Gastrocnemius medialis (tissue), 4 donors: ENCODE results near the gene CDK5RAP1. TPM values are rescaled to one million over a fixed set of nuclear protein-coding genes. Genes with fewer than 3 reads are reported as not detected.

ENCODE experiments used
- ATAC-seq, 2 donors: fragments of 150-250 bp; one replicate each; pipeline ENCODE4 v1.9.1; 2016
- DNase-seq, 2 donors: peaks; one replicate each; pipeline ENCODE4 v3.0.0-alpha.2; 2019
- H3K27ac ChIP-seq, 4 donors: fragments of 200-600 bp; sonication (generic); 1 replicate in 1 of 4; 2 replicates in 3 of 4; pipeline ENCODE4 v1.5.1; 2016 to 2018; ENCODE audit warnings: mild to moderate bottlenecking in 2 of 4, moderate library complexity in 1 of 4
- H3K27me3 ChIP-seq, 3 donors: fragments of 200-600 bp; sonication (generic) in 2 of 3; 1 replicate in 1 of 3; 2 replicates in 2 of 3; pipeline versions ENCODE4 v1.5.1 to v1.6.0; 2016 to 2019; ENCODE audit warnings: mild to moderate bottlenecking in 1 of 3, moderate library complexity in 1 of 3
- H3K36me3 ChIP-seq, 2 donors: fragments of 200-600 bp; sonication (generic) in 1 of 2; one replicate each; pipeline ENCODE4 v1.5.1; 2017 to 2018
- H3K4me1 ChIP-seq, 2 donors: fragments of 200-600 bp; sonication (generic) in 1 of 2; one replicate each; pipeline ENCODE4 v1.5.1; 2016 to 2017; ENCODE audit warnings: mild to moderate bottlenecking in 2 of 2
- H3K4me3 ChIP-seq, 4 donors: fragments of 200-600 bp; sonication (generic) in 3 of 4; 1 replicate in 1 of 4; 2 replicates in 3 of 4; pipeline ENCODE4 v1.5.1; 2016 to 2019; ENCODE audit warnings: mild to moderate bottlenecking in 2 of 4
- H3K9me3 ChIP-seq, 3 donors: fragments of 200-600 bp; sonication (generic) in 2 of 3; 1 replicate in 1 of 3; 2 replicates in 2 of 3; pipeline ENCODE4 v1.5.1; 2016 to 2019
- POLR2A ChIP-seq, 2 donors: fragments of 450-650 bp; IDR thresholded peaks; one replicate each; pipeline ENCODE4 v1.6.1; 2017; ENCODE audit warnings: antibody characterized with exemption in 2 of 2, mild to moderate bottlenecking in 2 of 2, moderate library complexity in 2 of 2
- in situ Hi-C, 4 donors: fragments of 200-750 bp; cut with MboI; loops; one replicate each; pipeline versions ENCODE4 v1.15.0 to v1.8.0; 2017; ENCODE audit warnings: low sequenced_read_pairs in 4 of 4
- intact Hi-C: fragments of 100-400 bp; cut with DNase I; formaldehyde crosslinking; loops from one replicate; pipeline ENCODE4 v1.15.1; 2023; ENCODE audit warnings: low total_unique reads
- total RNA-seq, 4 donors: library from RNA; depleted of rRNA; stranded (reverse); fragments of >200 nt; gene quantifications; one replicate each; pipeline versions ENCODE4 v1.1.0 to v1.2.3, GENCODE V29; 2016
- TF ChIP-seq, protein P1 (sequence below), 5 experiments: fragments of 450-650 bp in 3 of 5; fragments of 200-600 bp in 2 of 5; sonication (generic) in 2 of 5; IDR thresholded peaks in 4 of 5; conservative IDR thresholded peaks in 1 of 5; 1 replicate in 4 of 5; 2 replicates in 1 of 5; pipeline ENCODE4 v1.5.1; 2016 to 2019; ENCODE audit warnings: antibody characterized with exemption in 5 of 5, mild to moderate bottlenecking in 3 of 5, moderate library complexity in 3 of 5

The CDK5RAP1 gene
- total RNA-seq, 4 donors from 2014 or later: 23.2 to 27.6 (median 25.8) TPM

DNA sequence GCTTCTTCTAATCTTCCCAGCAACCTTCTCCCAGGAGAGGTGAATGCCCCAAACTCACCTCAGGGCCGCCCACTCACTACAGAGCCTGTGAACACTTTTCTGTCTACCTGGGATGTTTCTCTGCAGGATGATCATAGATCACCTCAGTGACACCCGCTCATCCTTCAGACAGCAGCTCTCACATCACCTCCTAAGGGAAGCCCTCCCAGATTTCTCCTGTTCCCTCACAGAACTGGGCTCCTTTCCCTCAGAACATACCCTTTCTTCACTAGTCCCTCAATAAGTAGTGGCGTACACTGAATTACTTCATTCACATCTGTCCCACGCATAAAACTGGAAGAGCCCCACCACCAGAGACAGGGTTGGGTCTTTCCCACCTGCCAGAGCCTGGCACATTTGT, 57.8 kb downstream of the CDK5RAP1 start:
- H3K9me3 ChIP-seq: no peaks in the 10 kb centered on the region
- intact Hi-C loops: no loop called here
- DNase-seq: no peak

DNA sequence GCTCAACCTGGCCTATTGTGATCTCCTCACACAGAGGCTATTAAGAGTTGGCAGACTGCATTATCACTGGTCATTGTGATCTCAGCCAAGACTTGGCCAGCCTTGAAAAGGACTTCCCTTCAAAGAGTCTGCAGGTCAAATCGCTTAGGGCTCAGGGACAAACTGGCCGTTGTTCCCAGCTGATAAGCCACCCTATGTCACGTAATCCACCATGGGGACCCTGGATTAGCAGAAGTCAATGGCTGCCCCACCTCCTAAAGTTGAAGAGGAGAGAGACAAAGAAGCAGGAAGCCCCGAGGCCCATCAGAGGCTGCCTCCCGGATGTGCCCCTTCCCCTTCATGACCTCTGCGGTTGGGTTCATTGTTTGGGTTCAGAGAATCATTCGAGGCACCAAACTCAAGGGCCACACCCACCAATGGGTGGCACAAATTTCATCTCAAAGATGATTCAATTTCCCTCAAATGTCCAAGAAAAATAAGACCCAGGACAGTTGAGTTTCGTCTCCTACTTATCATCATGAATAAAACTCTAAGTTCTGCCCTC, 61.7 kb downstream of the CDK5RAP1 start:
- intact Hi-C loops (no loop called here), in situ Hi-C loops (no loop called here)
- ATAC-seq: no peak
- peaks cover 0 to 20% (median 0%) of the 10 kb centered on the region in 3 donors for H3K27me3 ChIP-seq
- H3K4me1 ChIP-seq: no peaks in the 10 kb centered on the region
- no peak overlapping the region for H3K4me3 ChIP-seq
- no peaks in the 10 kb centered on the region for H3K9me3 ChIP-seq
- no peak overlapping the region for H3K27ac ChIP-seq
- no peak for DNase-seq
- H3K36me3 ChIP-seq: no peaks in the 10 kb centered on the region
- TF ChIP-seq POLR2A (IDR thresholded peaks at IDR 0.05): no peak
- TF ChIP-seq, protein P1, sequence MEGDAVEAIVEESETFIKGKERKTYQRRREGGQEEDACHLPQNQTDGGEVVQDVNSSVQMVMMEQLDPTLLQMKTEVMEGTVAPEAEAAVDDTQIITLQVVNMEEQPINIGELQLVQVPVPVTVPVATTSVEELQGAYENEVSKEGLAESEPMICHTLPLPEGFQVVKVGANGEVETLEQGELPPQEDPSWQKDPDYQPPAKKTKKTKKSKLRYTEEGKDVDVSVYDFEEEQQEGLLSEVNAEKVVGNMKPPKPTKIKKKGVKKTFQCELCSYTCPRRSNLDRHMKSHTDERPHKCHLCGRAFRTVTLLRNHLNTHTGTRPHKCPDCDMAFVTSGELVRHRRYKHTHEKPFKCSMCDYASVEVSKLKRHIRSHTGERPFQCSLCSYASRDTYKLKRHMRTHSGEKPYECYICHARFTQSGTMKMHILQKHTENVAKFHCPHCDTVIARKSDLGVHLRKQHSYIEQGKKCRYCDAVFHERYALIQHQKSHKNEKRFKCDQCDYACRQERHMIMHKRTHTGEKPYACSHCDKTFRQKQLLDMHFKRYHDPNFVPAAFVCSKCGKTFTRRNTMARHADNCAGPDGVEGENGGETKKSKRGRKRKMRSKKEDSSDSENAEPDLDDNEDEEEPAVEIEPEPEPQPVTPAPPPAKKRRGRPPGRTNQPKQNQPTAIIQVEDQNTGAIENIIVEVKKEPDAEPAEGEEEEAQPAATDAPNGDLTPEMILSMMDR (IDR thresholded peaks at IDR 0.05 in 4 of 5, conservative IDR thresholded peaks at IDR 0.05 in 1 of 5): no peak

More for the DNA sequence above, 57.8 kb downstream of the CDK5RAP1 start:
- TF ChIP-seq POLR2A (IDR thresholded peaks at IDR 0.05): no peak
- TF ChIP-seq, protein P1 (IDR thresholded peaks at IDR 0.05 in 4 of 5, conservative IDR thresholded peaks at IDR 0.05 in 1 of 5): no peak
- ATAC-seq: no peak
- H3K27ac ChIP-seq: no peak overlapping the region
- H3K4me1 ChIP-seq: no peaks in the 10 kb centered on the region
- no peaks in the 10 kb centered on the region for H3K36me3 ChIP-seq
- H3K4me3 ChIP-seq: no peak overlapping the region
- in situ Hi-C loops: no loop called here
- H3K27me3 ChIP-seq: peaks cover 0 to 11% (median 0%) of the 10 kb centered on the region in 3 donors

- no peak for TF ChIP-seq POLR2A (IDR thresholded peaks at IDR 0.05)
- TF ChIP-seq, protein P1 (IDR thresholded peaks at IDR 0.05 in 4 of 5, conservative IDR thresholded peaks at IDR 0.05 in 1 of 5): no peak
- Histone ChIP-seq H3K4me3 (no peak overlapping the region), H3K4me1 (no peaks in the 10 kb centered on the region), H3K9me3 (no peaks in the 10 kb centered on the region), H3K36me3 (no peaks in the 10 kb centered on the region), H3K27me3 (peaks cover 0 to 23% (median 0%) of the 10 kb centered on the region in 3 donors), H3K27ac (no peak overlapping the region)
- no peak for DNase-seq
- ATAC-seq: no peak
- in situ Hi-C loops: no loop called here
- intact Hi-C loops: no loop called here
Measured at GRCh38 chr20:33338467-33339258, 62.7 kb downstream of the CDK5RAP1 start.

DNA sequence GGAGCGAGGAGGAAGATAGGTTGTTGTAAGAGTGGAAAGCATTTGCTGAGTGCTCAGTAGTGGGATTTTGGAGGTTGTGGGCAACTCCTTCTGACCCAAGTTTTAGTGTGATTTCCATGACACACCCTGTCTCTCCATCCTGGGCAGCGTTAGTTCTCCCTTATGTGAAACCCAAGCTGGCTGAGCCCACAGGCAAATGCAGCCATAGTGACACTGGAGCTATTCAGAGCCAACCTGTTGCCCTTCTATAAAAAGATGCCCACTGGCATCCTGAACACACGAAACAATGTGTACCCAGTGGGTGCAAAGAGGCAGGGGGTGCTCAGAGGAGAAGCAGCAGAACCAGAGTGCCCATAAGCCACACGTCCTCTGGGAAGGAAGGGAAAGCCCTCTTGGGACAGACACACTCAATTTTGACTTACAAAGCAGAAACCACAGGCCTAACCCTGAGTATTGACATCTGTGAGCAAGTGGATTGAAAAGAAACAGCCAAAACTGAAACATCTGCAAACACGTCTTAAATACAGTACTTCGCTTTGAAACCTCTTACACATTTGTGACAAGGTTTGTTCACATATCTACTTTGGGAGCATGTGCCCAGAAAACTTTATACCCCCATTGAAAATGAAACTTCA, 63.7 kb downstream of the CDK5RAP1 start:
- no peak for DNase-seq
- TF ChIP-seq POLR2A (IDR thresholded peaks at IDR 0.05): no peak
- TF ChIP-seq, protein P1 (IDR thresholded peaks at IDR 0.05 in 4 of 5, conservative IDR thresholded peaks at IDR 0.05 in 1 of 5): no peak
- Histone ChIP-seq H3K27me3 (peaks cover 0 to 23% (median 0%) of the 10 kb centered on the region in 3 donors), H3K9me3 (no peaks in the 10 kb centered on the region), H3K4me3 (no peak overlapping the region), H3K4me1 (no peaks in the 10 kb centered on the region), H3K27ac (no peak overlapping the region), H3K36me3 (no peaks in the 10 kb centered on the region)
- no peak for ATAC-seq
- in situ Hi-C loops (no loop called here), intact Hi-C loops (no loop called here)
